WTC11 (cell line): ENCODE data around the gene CHKB. TPM values are rescaled to one million over a fixed set of nuclear protein-coding genes. Genes with fewer than 3 reads are reported as not detected.

Experiments
- ATAC-seq: fragments of 200-7000 bp; cut with Tn5 transposase; 2 replicates; pipeline ENCODE4 v1.10.0; 2021; ENCODE audit warnings: mild to moderate bottlenecking, moderate library complexity
- CTCF ChIA-PET: fragments of 300-600 bp; sonication (Branson Sonifier 250); formaldehyde crosslinking; loops from one replicate; lab custom pipeline; 2021; ENCODE audit warnings: antibody characterized with exemption; lab: Charles Lee
- POLR2A ChIA-PET: fragments of 350-600 bp; sonication (Branson Sonifier 250); formaldehyde crosslinking; loops from one replicate; lab custom pipeline; 2021; ENCODE audit warnings: antibody characterized with exemption; lab: Charles Lee
- DNase-seq: peaks from one replicate; pipeline ENCODE4 v3.0.0; 2021; ENCODE audit warnings: low spot score
- H3K27ac Mint-ChIP-seq: 2 replicates; pipeline ENCODE4 v1.8.0; 2021; ENCODE audit warnings: mixed read lengths
- H3K27me3 Mint-ChIP-seq: 2 replicates; pipeline ENCODE4 v1.8.0; 2021; ENCODE audit warnings: low read depth, mild to moderate bottlenecking, moderate library complexity, mixed read lengths
- H3K36me3 Mint-ChIP-seq: 2 replicates; pipeline ENCODE4 v1.8.0; 2021; ENCODE audit warnings: mixed read lengths
- H3K4me1 Mint-ChIP-seq: 2 replicates; pipeline ENCODE4 v1.8.0; 2022; ENCODE audit warnings: mixed read lengths
- H3K4me3 Mint-ChIP-seq: 2 replicates; pipeline ENCODE4 v1.8.0; 2021; ENCODE audit warnings: mild to moderate bottlenecking, moderate library complexity, mixed read lengths
- H3K9me3 Mint-ChIP-seq: 2 replicates; pipeline ENCODE4 v1.8.0; 2021; ENCODE audit warnings: mixed read lengths
- CBFB ChIP-seq: sonication (generic); formaldehyde crosslinking; IDR thresholded peaks from 2 replicates; pipeline ENCODE4 v1.8.1; 2022; ENCODE audit warnings: mild to moderate bottlenecking, low read depth, missing genetic modification reagents
- FOXK1 ChIP-seq: sonication (generic); formaldehyde crosslinking; IDR thresholded peaks from 2 replicates; pipeline ENCODE4 v1.8.0; 2022; ENCODE audit warnings: mild to moderate bottlenecking, moderate library complexity, missing genetic modification reagents
- FOXP1 ChIP-seq: sonication (generic); formaldehyde crosslinking; IDR thresholded peaks from 2 replicates; pipeline ENCODE4 v1.8.0; 2022; ENCODE audit warnings: missing genetic modification reagents, mild to moderate bottlenecking, moderate library complexity, borderline replicate concordance
- GABPB1 ChIP-seq: sonication (generic); formaldehyde crosslinking; IDR thresholded peaks from 2 replicates; pipeline ENCODE4 v1.8.1; 2023; ENCODE audit warnings: mild to moderate bottlenecking, missing genetic modification reagents
- GRHL2 ChIP-seq: fragments of 250-450 bp; sonication (Bioruptor Pico); IDR thresholded peaks from 2 replicates; pipeline ENCODE4 v1.8.0; 2022; ENCODE audit warnings: mild to moderate bottlenecking, moderate library complexity; ENCODE audit not compliant: insufficient replicate concordance, severe bottlenecking
- JUN ChIP-seq: sonication (generic); formaldehyde crosslinking; IDR thresholded peaks from 2 replicates; pipeline ENCODE4 v1.8.0; 2023; ENCODE audit warnings: mild to moderate bottlenecking, missing genetic modification reagents
- MYBL2 ChIP-seq: sonication (generic); formaldehyde crosslinking; IDR thresholded peaks from 2 replicates; pipeline ENCODE4 v1.8.1; 2023; ENCODE audit warnings: mild to moderate bottlenecking, moderate library complexity, missing genetic modification reagents
- NFE2L1 ChIP-seq: sonication (generic); formaldehyde crosslinking; IDR thresholded peaks from 2 replicates; pipeline ENCODE4 v1.8.1; 2023; ENCODE audit warnings: missing genetic modification reagents
- NR1H2 ChIP-seq: sonication (generic); formaldehyde crosslinking; IDR thresholded peaks from 2 replicates; pipeline ENCODE4 v1.9.0; 2021; ENCODE audit warnings: mild to moderate bottlenecking, moderate library complexity, missing genetic modification reagents
- RELA ChIP-seq: sonication (generic); formaldehyde crosslinking; IDR thresholded peaks from 2 replicates; pipeline ENCODE4 v1.8.1; 2022; ENCODE audit warnings: missing genetic modification reagents, mild to moderate bottlenecking, borderline replicate concordance
- SP1 ChIP-seq: sonication (generic); formaldehyde crosslinking; conservative IDR thresholded peaks from 2 replicates; pipeline ENCODE4 v1.8.1; 2022; ENCODE audit warnings: missing genetic modification reagents
- ZNF121 ChIP-seq: sonication (generic); formaldehyde crosslinking; IDR thresholded peaks from 2 replicates; pipeline ENCODE4 v1.8.0; 2023; ENCODE audit warnings: missing genetic modification reagents
- ZNF138 ChIP-seq: sonication (generic); formaldehyde crosslinking; conservative IDR thresholded peaks from 2 replicates; pipeline ENCODE4 v1.8.1; 2022; ENCODE audit warnings: mild to moderate bottlenecking, moderate library complexity, missing genetic modification reagents
- total RNA-seq: library from RNA; stranded (reverse); gene quantifications from 3 replicates; pipeline ENCODE4 v1.2.3, GENCODE V29; 2021
- TF ChIP-seq, protein P1 (sequence below): sonication (generic); formaldehyde crosslinking; IDR thresholded peaks from 2 replicates; pipeline ENCODE4 v1.8.1; 2023; ENCODE audit warnings: mild to moderate bottlenecking, moderate library complexity, missing genetic modification reagents
- TF ChIP-seq, protein P2 (sequence below): sonication (generic); formaldehyde crosslinking; IDR thresholded peaks from 2 replicates; pipeline ENCODE4 v1.8.0; 2023; ENCODE audit warnings: mild to moderate bottlenecking, missing genetic modification reagents
- TF ChIP-seq, protein P3 (sequence below): sonication (generic); formaldehyde crosslinking; IDR thresholded peaks from 2 replicates; pipeline ENCODE4 v1.8.1; 2022; ENCODE audit warnings: mild to moderate bottlenecking, missing genetic modification reagents, moderate library complexity, borderline replicate concordance

CHKB gene
- total RNA-seq, 1 experiment from 2014 or later = 75.4 TPM

DNA sequence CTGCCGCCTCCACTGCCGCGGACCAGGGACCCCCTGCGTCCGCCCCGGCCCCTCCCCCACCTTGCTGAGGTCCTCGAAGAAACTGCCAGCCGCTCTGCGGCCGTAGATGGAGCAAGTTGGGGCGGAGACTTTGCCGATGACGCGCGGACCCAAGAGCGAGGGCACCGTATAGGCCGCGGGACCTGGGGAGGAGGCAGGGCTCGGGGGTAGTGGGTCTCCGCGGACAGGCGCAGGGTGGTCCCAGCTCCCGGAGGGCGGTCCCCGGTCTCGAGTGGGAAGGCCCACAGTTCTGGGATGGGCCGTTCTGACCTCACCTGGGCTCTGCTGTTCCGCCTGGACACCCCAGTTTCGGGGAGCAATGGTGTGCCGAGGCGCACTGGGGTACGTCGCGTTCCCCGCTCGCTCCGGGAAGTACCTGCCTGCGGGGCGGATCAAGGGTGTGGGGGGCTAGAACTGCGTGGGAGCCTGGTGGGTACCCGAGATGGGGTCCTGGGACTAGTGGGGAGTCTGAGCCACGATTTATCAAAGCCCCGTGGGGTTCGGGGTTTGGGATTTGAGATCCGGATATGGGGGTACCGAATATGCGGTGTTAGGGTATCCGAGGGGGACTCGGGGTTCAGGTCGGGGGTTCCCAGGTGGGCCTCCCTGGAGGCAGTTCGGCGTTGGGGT lies 51.6 kb downstream of the CHKB start:
- Mint-ChIP-seq H3K36me3 (no peaks in the 10 kb centered on the region), H3K4me1 (peaks cover 15% of the 10 kb centered on the region), H3K27ac (no peak overlapping the region), H3K9me3 (no peaks in the 10 kb centered on the region), H3K4me3 (peak overlapping the region; percentile 72), H3K27me3 (peaks cover 80% of the 10 kb centered on the region)
- DNase-seq (peak; percentile 79), ATAC-seq (peak; percentile 40)
- TF ChIP-seq, protein P1, sequence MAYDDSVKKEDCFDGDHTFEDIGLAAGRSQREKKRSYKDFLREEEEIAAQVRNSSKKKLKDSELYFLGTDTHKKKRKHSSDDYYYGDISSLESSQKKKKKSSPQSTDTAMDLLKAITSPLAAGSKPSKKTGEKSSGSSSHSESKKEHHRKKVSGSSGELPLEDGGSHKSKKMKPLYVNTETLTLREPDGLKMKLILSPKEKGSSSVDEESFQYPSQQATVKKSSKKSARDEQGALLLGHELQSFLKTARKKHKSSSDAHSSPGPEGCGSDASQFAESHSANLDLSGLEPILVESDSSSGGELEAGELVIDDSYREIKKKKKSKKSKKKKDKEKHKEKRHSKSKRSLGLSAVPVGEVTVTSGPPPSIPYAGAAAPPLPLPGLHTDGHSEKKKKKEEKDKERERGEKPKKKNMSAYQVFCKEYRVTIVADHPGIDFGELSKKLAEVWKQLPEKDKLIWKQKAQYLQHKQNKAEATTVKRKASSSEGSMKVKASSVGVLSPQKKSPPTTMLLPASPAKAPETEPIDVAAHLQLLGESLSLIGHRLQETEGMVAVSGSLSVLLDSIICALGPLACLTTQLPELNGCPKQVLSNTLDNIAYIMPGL (CRISPR knock-in tag) = no peak
- TF ChIP-seq MYBL2 = no peak
- POLR2A ChIA-PET = no interaction called here
- CTCF ChIA-PET = interaction anchor here (1.3 kb wide), 3 partner anchors 23 to 169 kb away, joined by 4 to 7 read pairs (median 7); partner anchors contain the start of genes LMF2, NCAPH2 and SYCE3

DNA sequence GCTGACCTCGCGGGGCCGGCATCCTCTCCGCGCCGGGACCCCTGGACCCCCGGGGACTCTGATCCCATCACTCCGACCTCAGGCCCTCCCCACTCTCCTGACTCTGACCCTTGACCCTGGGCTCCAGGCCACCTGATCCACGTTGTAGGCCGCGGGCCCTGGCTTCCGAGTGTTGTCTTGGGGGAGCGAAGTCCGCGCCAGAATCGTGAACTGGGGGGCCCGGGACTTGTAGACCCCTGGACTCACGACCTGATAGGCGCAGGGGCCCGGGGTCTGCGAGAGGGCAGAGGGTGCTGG lies 52.1 kb downstream of the CHKB start:
- Mint-ChIP-seq H3K27me3 (peaks cover 80% of the 10 kb centered on the region), H3K4me1 (peaks cover 15% of the 10 kb centered on the region), H3K9me3 (no peaks in the 10 kb centered on the region), H3K36me3 (no peaks in the 10 kb centered on the region), H3K27ac (no peak overlapping the region), H3K4me3 (peak overlapping the region; percentile 72)
- no peak for ATAC-seq
- TF ChIP-seq GABPB1 (no peak), NFE2L1 (CRISPR knock-in tag) (no peak)
- CTCF ChIA-PET = no interaction called here
- DNase-seq = no peak
- POLR2A ChIA-PET = no interaction called here

DNA sequence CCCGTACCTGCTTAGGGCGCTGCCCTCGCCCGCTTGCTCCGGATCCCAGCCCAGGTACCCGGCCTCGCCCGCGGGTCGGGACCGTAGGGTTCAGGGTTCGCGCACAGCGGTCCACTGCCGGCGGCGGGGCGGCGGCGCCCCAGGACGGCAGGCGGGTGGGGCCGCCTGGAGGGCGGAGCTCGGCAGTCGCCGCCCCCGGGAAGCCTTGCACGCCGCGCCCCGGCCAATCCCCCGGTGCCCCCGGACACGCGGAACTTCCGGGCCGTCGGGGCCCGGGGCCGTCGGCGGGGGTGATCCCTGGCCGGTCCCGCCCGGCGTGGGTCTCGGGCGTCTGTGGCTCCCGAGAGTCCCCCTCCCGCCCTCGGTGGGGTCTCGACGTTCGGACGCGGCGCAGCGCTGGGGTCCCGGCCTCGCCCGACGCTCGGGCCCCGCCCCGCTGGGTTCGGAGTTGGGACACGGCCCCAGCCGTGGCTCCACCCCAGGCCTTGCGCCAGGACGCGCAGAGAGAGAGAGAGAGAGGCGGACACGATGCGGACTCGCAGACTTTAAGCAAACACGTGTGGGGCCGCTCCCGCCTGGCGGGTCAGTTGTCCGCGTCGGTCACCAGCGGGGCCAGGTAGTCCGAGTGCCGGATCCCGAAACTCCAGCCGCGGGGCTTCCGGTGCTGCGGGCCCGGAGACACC lies 52.6 kb downstream of the CHKB start, which contains the start of gene TYMP:
TYMP (minus strand) TSS at position 116 of the 683 bp plus-strand sequence. CDS start 303 bp downstream, outside the sequence.
- Mint-ChIP-seq H3K27ac (no peak within 1 kb of the TSS), H3K4me1 (peaks cover 15% of the 10 kb centered on the region), H3K27me3 (peaks cover 80% of the 10 kb centered on the region), H3K9me3 (no peaks in the 10 kb centered on the region), H3K36me3 (no peaks in the 10 kb centered on the region), H3K4me3 (peak within 1 kb of the TSS; percentile 72)
- CTCF ChIA-PET = interaction anchor here (2.4 kb wide), 1 partner anchor 33 kb away, joined by 9 read pairs; the partner anchor contains the start of gene SYCE3
- ATAC-seq = no peak
- POLR2A ChIA-PET = no interaction called here
- peak; percentile 48 for DNase-seq
- TF ChIP-seq ZNF138 (CRISPR knock-in tag) = no peak
- TF ChIP-seq, protein P2, sequence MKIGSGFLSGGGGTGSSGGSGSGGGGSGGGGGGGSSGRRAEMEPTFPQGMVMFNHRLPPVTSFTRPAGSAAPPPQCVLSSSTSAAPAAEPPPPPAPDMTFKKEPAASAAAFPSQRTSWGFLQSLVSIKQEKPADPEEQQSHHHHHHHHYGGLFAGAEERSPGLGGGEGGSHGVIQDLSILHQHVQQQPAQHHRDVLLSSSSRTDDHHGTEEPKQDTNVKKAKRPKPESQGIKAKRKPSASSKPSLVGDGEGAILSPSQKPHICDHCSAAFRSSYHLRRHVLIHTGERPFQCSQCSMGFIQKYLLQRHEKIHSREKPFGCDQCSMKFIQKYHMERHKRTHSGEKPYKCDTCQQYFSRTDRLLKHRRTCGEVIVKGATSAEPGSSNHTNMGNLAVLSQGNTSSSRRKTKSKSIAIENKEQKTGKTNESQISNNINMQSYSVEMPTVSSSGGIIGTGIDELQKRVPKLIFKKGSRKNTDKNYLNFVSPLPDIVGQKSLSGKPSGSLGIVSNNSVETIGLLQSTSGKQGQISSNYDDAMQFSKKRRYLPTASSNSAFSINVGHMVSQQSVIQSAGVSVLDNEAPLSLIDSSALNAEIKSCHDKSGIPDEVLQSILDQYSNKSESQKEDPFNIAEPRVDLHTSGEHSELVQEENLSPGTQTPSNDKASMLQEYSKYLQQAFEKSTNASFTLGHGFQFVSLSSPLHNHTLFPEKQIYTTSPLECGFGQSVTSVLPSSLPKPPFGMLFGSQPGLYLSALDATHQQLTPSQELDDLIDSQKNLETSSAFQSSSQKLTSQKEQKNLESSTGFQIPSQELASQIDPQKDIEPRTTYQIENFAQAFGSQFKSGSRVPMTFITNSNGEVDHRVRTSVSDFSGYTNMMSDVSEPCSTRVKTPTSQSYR (CRISPR knock-in tag) = no peak
- 0 out of 2 replicates have a peak, but pooled peaks have one; percentile 13 for TF ChIP-seq CBFB (CRISPR knock-in tag)
- TF ChIP-seq, protein P3, sequence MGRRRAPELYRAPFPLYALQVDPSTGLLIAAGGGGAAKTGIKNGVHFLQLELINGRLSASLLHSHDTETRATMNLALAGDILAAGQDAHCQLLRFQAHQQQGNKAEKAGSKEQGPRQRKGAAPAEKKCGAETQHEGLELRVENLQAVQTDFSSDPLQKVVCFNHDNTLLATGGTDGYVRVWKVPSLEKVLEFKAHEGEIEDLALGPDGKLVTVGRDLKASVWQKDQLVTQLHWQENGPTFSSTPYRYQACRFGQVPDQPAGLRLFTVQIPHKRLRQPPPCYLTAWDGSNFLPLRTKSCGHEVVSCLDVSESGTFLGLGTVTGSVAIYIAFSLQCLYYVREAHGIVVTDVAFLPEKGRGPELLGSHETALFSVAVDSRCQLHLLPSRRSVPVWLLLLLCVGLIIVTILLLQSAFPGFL (CRISPR knock-in tag) = 0 out of 2 replicates have a peak, but pooled peaks have one; percentile 66
- TF ChIP-seq SP1 (CRISPR knock-in tag) = peak; percentile 61; the same call in 1 of the 2 replicates
- TF ChIP-seq ZNF121 (CRISPR knock-in tag) = peak; percentile 80
- TF ChIP-seq FOXK1 = 0 out of 2 replicates have a peak, but pooled peaks have one; percentile 8
- TF ChIP-seq RELA = 0 out of 2 replicates have a peak, but pooled peaks have one; percentile 50
- TF ChIP-seq JUN (CRISPR knock-in tag) = 0 out of 2 replicates have a peak, but pooled peaks have one; percentile 42
- TF ChIP-seq GABPB1 = peak; percentile 80
- no peak for TF ChIP-seq NR1H2
- TF ChIP-seq MYBL2 = peak; percentile 78; the same call in 1 of the 2 replicates
- TF ChIP-seq FOXP1 (CRISPR knock-in tag) = 0 out of 2 replicates have a peak, but pooled peaks have one; percentile 36
- TF ChIP-seq, protein P1 (CRISPR knock-in tag) = no peak; the same call in 1 of the 2 replicates
- no peak for TF ChIP-seq GRHL2 (CRISPR knock-in tag)
- TF ChIP-seq, all 79 proteins: peak for 10
